Endothelial cell of umbilical vein (primary cell): ENCODE results near the gene CDC34. TPM values are rescaled to one million over a fixed set of nuclear protein-coding genes. Genes with fewer than 3 reads are reported as not detected.

Experiments
- BruUV-seq: library from RNA; stranded (reverse); fragments of 400-500 nt; replicated peaks from 2 replicates; lab custom pipeline; 2021; lab: Mats Ljungman, UMichigan
- CTCF ChIA-PET: fragments of 300-600, 350-600 bp; sonication (Branson Sonifier 250); formaldehyde crosslinking; loops from one replicate; lab custom pipeline; 2021; ENCODE audit warnings: antibody characterized with exemption, inconsistent platforms; lab: Charles Lee
- POLR2A ChIA-PET: fragments of 300-600, 350-600 bp; sonication (Branson Sonifier 250); formaldehyde crosslinking; loops from one replicate; lab custom pipeline; 2021; ENCODE audit warnings: antibody characterized with exemption, inconsistent platforms; lab: Charles Lee
- DNase-seq: peaks from one replicate; pipeline ENCODE4 v3.0.0-alpha.2; 2011; ENCODE audit warnings: low read depth, low spot score
- FAIRE-seq: peaks from 2 replicates; lab custom pipeline; 2011; peaks lifted over from hg19 to GRCh38; lab: Jason Lieb, UNC
- H2AFZ ChIP-seq: 2 replicates; pipeline ENCODE4 v1.6.0; 2012; ENCODE audit warnings: low read depth, low read length, control low read depth, inconsistent platforms
- H3K27ac ChIP-seq: 2 replicates; pipeline ENCODE4 v1.5.1; 2011; ENCODE audit warnings: low read depth, mild to moderate bottlenecking, control low read depth, low read length, moderate library complexity; ENCODE audit not compliant: insufficient read depth
- H3K27me3 ChIP-seq, 2 experiments: 2 replicates each; pipeline versions ENCODE4 v1.6.0 to v1.6.1; 2011; ENCODE audit warnings: low read length in 2 of 2, mixed read lengths in 1 of 2; ENCODE audit not compliant: control insufficient read depth in 2 of 2, insufficient read depth in 2 of 2
- H3K36me3 ChIP-seq, 2 experiments: 2 replicates in 1 of 2; 3 replicates in 1 of 2; pipeline ENCODE4 v1.5.1; 2011; ENCODE audit warnings: low read length in 2 of 2, mild to moderate bottlenecking in 1 of 2, moderate library complexity in 1 of 2; ENCODE audit not compliant: control insufficient read depth in 2 of 2, insufficient read depth in 2 of 2; ENCODE audit errors: extremely low read depth in 1 of 2
- H3K4me1 ChIP-seq: 3 replicates; pipeline ENCODE4 v1.5.1; 2011; ENCODE audit warnings: mild to moderate bottlenecking, low read length; ENCODE audit not compliant: control insufficient read depth, insufficient read depth; ENCODE audit errors: extremely low read depth
- H3K4me2 ChIP-seq: 2 replicates; pipeline ENCODE4 v1.6.1; 2011; ENCODE audit warnings: low read length, control low read depth, mixed read lengths; ENCODE audit not compliant: insufficient read depth
- H3K4me3 ChIP-seq, 3 experiments: fragments of 200-600 bp in 1 of 3; sonication (generic), shearing (Covaris generic) in 1 of 3; replicated peaks in 1 of 3; 2 replicates each; pipeline ENCODE4 v1.5.1; 2011 to 2016; ENCODE audit warnings: control low read depth in 3 of 3, low read length in 3 of 3, mild to moderate bottlenecking in 2 of 3, inconsistent platforms in 1 of 3, low read depth in 1 of 3, moderate library complexity in 1 of 3; ENCODE audit not compliant: insufficient read depth in 1 of 3
- H3K79me2 ChIP-seq: 2 replicates; pipeline ENCODE4 v1.6.0; 2012; ENCODE audit warnings: low read length, inconsistent platforms; ENCODE audit not compliant: control insufficient read depth, insufficient read depth
- H3K9ac ChIP-seq: replicated peaks from 2 replicates; pipeline ENCODE3; 2011; ENCODE audit warnings: low read length, control low read depth; ENCODE audit not compliant: insufficient read depth; ENCODE audit errors: extremely low read depth
- H3K9me1 ChIP-seq: replicated peaks from 3 replicates; pipeline ENCODE4 v1.6.0; 2011; ENCODE audit warnings: mild to moderate bottlenecking, low read length; ENCODE audit not compliant: control insufficient read depth, insufficient read depth; ENCODE audit errors: extremely low read depth
- H3K9me3 ChIP-seq: replicated peaks from 2 replicates; pipeline ENCODE4 v1.5.1; 2012; ENCODE audit warnings: low read length, inconsistent platforms; ENCODE audit not compliant: control insufficient read depth, insufficient read depth
- H4K20me1 ChIP-seq: replicated peaks from 2 replicates; pipeline ENCODE3; 2011; ENCODE audit warnings: mild to moderate bottlenecking, low read length; ENCODE audit not compliant: control insufficient read depth, insufficient read depth; ENCODE audit errors: extremely low read depth
- CTCF ChIP-seq, 2 donors: IDR thresholded peaks; 1 replicate in 1 of 2; 2 replicates in 1 of 2; pipeline ENCODE4 v1.5.1; 2011; ENCODE audit warnings: low read length in 2 of 2, mild to moderate bottlenecking in 2 of 2, moderate library complexity in 2 of 2, control low read depth in 1 of 2, inconsistent platforms in 1 of 2, low read depth in 1 of 2; ENCODE audit not compliant: insufficient read depth in 1 of 2; ENCODE audit errors: extremely low read depth in 1 of 2
- EZH2 ChIP-seq: IDR thresholded peaks from 2 replicates; pipeline ENCODE4 v1.6.1; 2012; ENCODE audit warnings: borderline replicate concordance, low read depth, mild to moderate bottlenecking, moderate library complexity, low read length, inconsistent platforms; ENCODE audit not compliant: severe bottlenecking
- FOS ChIP-seq: IDR thresholded peaks from 2 replicates; pipeline ENCODE4 v1.6.1; 2011; ENCODE audit warnings: mild to moderate bottlenecking, low read length, moderate library complexity, borderline replicate concordance; ENCODE audit not compliant: insufficient read depth
- GATA2 ChIP-seq: IDR thresholded peaks from 2 replicates; pipeline ENCODE4 v1.7.0; 2011; ENCODE audit warnings: low read depth, mild to moderate bottlenecking, moderate library complexity, mixed read lengths, low read length; ENCODE audit not compliant: insufficient read length, insufficient read depth
- JUN ChIP-seq: IDR thresholded peaks from 2 replicates; pipeline ENCODE4 v1.6.1; 2011; ENCODE audit warnings: borderline replicate concordance, low read depth; ENCODE audit not compliant: insufficient read length, insufficient read depth
- POLR2A ChIP-seq: IDR thresholded peaks from 2 replicates; pipeline ENCODE4 v1.6.1; 2012; ENCODE audit warnings: low read depth, mild to moderate bottlenecking, control low read depth, low read length
- dilution Hi-C: fragments of 300-500 bp; cut with MboI; formaldehyde crosslinking; loops from one replicate; pipeline ENCODE4 v1.15.0; 2019; ENCODE audit warnings: low sequenced_read_pairs; ENCODE audit not compliant: extremely low pct_ligation_motif_present
- intact Hi-C: fragments of 100-400 bp; cut with micrococcal nuclease; formaldehyde crosslinking; loops from one replicate; pipeline ENCODE4 v1.10.0; 2022
- polyA plus RNA-seq, 4 experiments: library from polyadenylated mRNA; depleted of rRNA in 3 of 4; stranded (reverse) in 3 of 4; unstranded in 1 of 4; fragments of >200 nt; gene quantifications; 2 replicates each; pipeline versions ENCODE4 v1.2.1 to v1.2.3, GENCODE V29; 2011 to 2012; ENCODE audit warnings: missing spikeins in 1 of 4
- total RNA-seq: library from RNA; stranded (reverse); gene quantifications from 2 replicates; pipeline ENCODE4 v1.2.3, GENCODE V29; 2021

Gene CDC34
- total and polyA plus RNA-seq, 2 donors (not counting 3 experiments of a cell fraction or from before 2014, with no cell fraction given) = 90.4 to 92.9 TPM

GRCh38 chr19:518598-519231 is 12.8 kb upstream of the CDC34 start:
- Histone ChIP-seq H3K36me3 (no peaks in the 10 kb centered on the region), H3K4me3 (no peak overlapping the region), H3K27me3 (no peaks in the 10 kb centered on the region), H2AFZ (no peak overlapping the region), H3K4me2 (no peak overlapping the region), H3K9ac (no peak overlapping the region), H3K9me3 (no peaks in the 10 kb centered on the region), H3K27ac (no peak overlapping the region), H3K9me1 (no peaks in the 10 kb centered on the region), H3K79me2 (no peaks in the 10 kb centered on the region), H3K4me1 (no peaks in the 10 kb centered on the region), H4K20me1 (no peaks in the 10 kb centered on the region)
- no peak for TF ChIP-seq FOS
- TF ChIP-seq GATA2 = no peak
- TF ChIP-seq EZH2 = no peak
- TF ChIP-seq CTCF (IDR thresholded peaks at IDR 0.05; ENCODE audit: extremely low read depth in 1 of 2, insufficient read depth in 1 of 2, low read depth in 1 of 2, low read length in 2 of 2) = no peak
- no peak for TF ChIP-seq JUN
- TF ChIP-seq POLR2A = no peak
- BruUV-seq = no TSS peak
- dilution Hi-C loops (no loop called here), intact Hi-C loops (no loop called here)
- ChIA-PET CTCF (no interaction called here), POLR2A (interaction anchor here (0.7 kb wide), 1 partner anchor 9 kb away, joined by 4 read pairs; no protein-coding TSS in a partner anchor)
- DNase-seq = no peak
- FAIRE-seq = no peak
